Measurements from ENCODE around the gene FARS2. TPM values are rescaled to one million over a fixed set of nuclear protein-coding genes. Genes with fewer than 3 reads are reported as not detected.

Gene FARS2
- total RNA-seq, 2 experiments from 2014 or later = 13.8 to 14.3 TPM

GRCh38 chr6:5672581-5673011, 411.3 kb downstream of the FARS2 start:
- H3K27ac ChIP-seq (ENCODE audit: low read depth, low read length, poor library complexity, severe bottlenecking) = no peak overlapping the region
- no peaks in the 10 kb centered on the region for H3K79me2 ChIP-seq (ENCODE audit: insufficient read depth, low read depth, low read length)
- H3K4me1 ChIP-seq (ENCODE audit: insufficient read depth, low read length, poor library complexity, severe bottlenecking) = peaks cover 2% of the 10 kb centered on the region
- H3K4me3 ChIP-seq (ENCODE audit: low read depth, low read length, poor library complexity, severe bottlenecking) = no peak overlapping the region
- POLR2A ChIA-PET = no interaction called here
- H3K36me3 ChIP-seq (ENCODE audit: insufficient read depth, low read length) = no peaks in the 10 kb centered on the region
- H3K4me2 ChIP-seq (ENCODE audit: low read length) = no peak overlapping the region
- H3K9me3 ChIP-seq (ENCODE audit: low read length) = no peaks in the 10 kb centered on the region
- H3K9me2 ChIP-seq (ENCODE audit: insufficient read depth, low read length) = no peaks in the 10 kb centered on the region
- DNase-seq (ENCODE audit: low spot score) = no peak
- no TSS peak for BruUV-seq (replicated peaks)
- no peaks in the 10 kb centered on the region for H4K20me1 ChIP-seq (ENCODE audit: insufficient read depth, low read length)
- no peak for TF ChIP-seq EZH2phosphoT487 (IDR thresholded peaks at IDR 0.05; ENCODE audit: borderline replicate concordance, low read depth, low read length)
- TF ChIP-seq CTCF (conservative IDR thresholded peaks at IDR 0.05; ENCODE audit: low read length) = no peak
- H2AFZ ChIP-seq (ENCODE audit: low read length) = no peak overlapping the region
- CTCF ChIA-PET (ENCODE audit: unreplicated experiment) = no interaction called here
- intact Hi-C loops (cut with micrococcal nuclease; ENCODE audit: unreplicated experiment) = no loop called here

- TF ChIP-seq EZH2phosphoT487 (IDR thresholded peaks at IDR 0.05; ENCODE audit: borderline replicate concordance, low read depth, low read length) = no peak
- TF ChIP-seq CTCF (conservative IDR thresholded peaks at IDR 0.05; ENCODE audit: low read length) = no peak
- ChIA-PET POLR2A (interaction anchor here (0.9 kb wide), 1 partner anchor 11 kb away, joined by 3 read pairs; no protein-coding TSS in a partner anchor), CTCF (ENCODE audit: unreplicated experiment) (no interaction called here)
- no peak for DNase-seq (ENCODE audit: low spot score)
- Histone ChIP-seq H3K36me3 (ENCODE audit: insufficient read depth, low read length) (no peaks in the 10 kb centered on the region), H2AFZ (ENCODE audit: low read length) (no peak overlapping the region), H3K9me2 (ENCODE audit: insufficient read depth, low read length) (no peaks in the 10 kb centered on the region), H3K79me2 (ENCODE audit: insufficient read depth, low read depth, low read length) (no peaks in the 10 kb centered on the region), H3K9me3 (ENCODE audit: low read length) (no peaks in the 10 kb centered on the region), H3K4me1 (ENCODE audit: insufficient read depth, low read length, poor library complexity, severe bottlenecking) (no peaks in the 10 kb centered on the region), H3K4me2 (ENCODE audit: low read length) (no peak overlapping the region), H3K4me3 (ENCODE audit: low read depth, low read length, poor library complexity, severe bottlenecking) (no peak overlapping the region), H4K20me1 (ENCODE audit: insufficient read depth, low read length) (no peaks in the 10 kb centered on the region), H3K27ac (ENCODE audit: low read depth, low read length, poor library complexity, severe bottlenecking) (no peak overlapping the region)
- intact Hi-C loops (cut with micrococcal nuclease; ENCODE audit: unreplicated experiment) = no loop called here
- no TSS peak for BruUV-seq (replicated peaks)
These were observed 411.9 kb downstream of the FARS2 start for GRCh38 chr6:5673019-5673790.

GRCh38 chr6:5674141-5674540, 412.8 kb downstream of the FARS2 start:
- intact Hi-C loops (cut with micrococcal nuclease; ENCODE audit: unreplicated experiment) = no loop called here
- ChIA-PET CTCF (ENCODE audit: unreplicated experiment) (no interaction called here), POLR2A (no interaction called here)
- no peak for DNase-seq (ENCODE audit: low spot score)
- H3K4me3 ChIP-seq (ENCODE audit: low read depth, low read length, poor library complexity, severe bottlenecking) = no peak overlapping the region
- no TSS peak for BruUV-seq (replicated peaks)
- TF ChIP-seq EZH2phosphoT487 (IDR thresholded peaks at IDR 0.05; ENCODE audit: borderline replicate concordance, low read depth, low read length) (no peak), CTCF (conservative IDR thresholded peaks at IDR 0.05; ENCODE audit: low read length) (no peak)
- H2AFZ ChIP-seq (ENCODE audit: low read length) = no peak overlapping the region
- H3K9me2 ChIP-seq (ENCODE audit: insufficient read depth, low read length) = no peaks in the 10 kb centered on the region
- H3K27ac ChIP-seq (ENCODE audit: low read depth, low read length, poor library complexity, severe bottlenecking) = no peak overlapping the region
- no peaks in the 10 kb centered on the region for H3K79me2 ChIP-seq (ENCODE audit: insufficient read depth, low read depth, low read length)
- H4K20me1 ChIP-seq (ENCODE audit: insufficient read depth, low read length) = no peaks in the 10 kb centered on the region
- H3K36me3 ChIP-seq (ENCODE audit: insufficient read depth, low read length) = no peaks in the 10 kb centered on the region
- H3K9me3 ChIP-seq (ENCODE audit: low read length) = no peaks in the 10 kb centered on the region
- peaks cover under 1% of the 10 kb centered on the region for H3K4me1 ChIP-seq (ENCODE audit: insufficient read depth, low read length, poor library complexity, severe bottlenecking)
- no peak overlapping the region for H3K4me2 ChIP-seq (ENCODE audit: low read length)
